Activated T-helper 1 cell treated with Interleukin-2 at 50 U/mL for 16 hours (primary cell): Measurements from ENCODE around the gene FGF14.
"Not testable (repeated sequence)": the region's sequence is repeated elsewhere in the genome, so short reads cannot be mapped to it uniquely, and the experiment has no call there.

Source experiments
- DNase-seq: peaks from one replicate; pipeline ENCODE4 v3.0.0-alpha.2; 2020; ENCODE audit warnings: low read depth

The FGF14 gene

GRCh38 chr13:102195566-102196462 lies 206.0 kb downstream of the FGF14 start:
- no peak for DNase-seq

- no peak for DNase-seq
These were observed 209.0 kb downstream of the FGF14 start for GRCh38 chr13:102192858-102193257.

GRCh38 chr13:102191951-102192502 lies 209.8 kb downstream of the FGF14 start:
- no peak for DNase-seq

GRCh38 chr13:102190930-102191329 lies 210.9 kb downstream of the FGF14 start:
- no peak for DNase-seq

- no peak for DNase-seq
These were observed 214.5 kb downstream of the FGF14 start for GRCh38 chr13:102187313-102187712.

GRCh38 chr13:102185375-102185984 lies 216.4 kb downstream of the FGF14 start:
- DNase-seq = no peak

GRCh38 chr13:102183509-102184182 lies 218.2 kb downstream of the FGF14 start:
- no peak for DNase-seq

- no peak for DNase-seq
These were observed 219.7 kb downstream of the FGF14 start for GRCh38 chr13:102182170-102182569.

- no peak for DNase-seq
These were observed 224.4 kb downstream of the FGF14 start for GRCh38 chr13:102177431-102177830.

- DNase-seq = no peak
These were observed 225.0 kb downstream of the FGF14 start for GRCh38 chr13:102176846-102177245.

GRCh38 chr13:102172406-102172805 lies 229.4 kb downstream of the FGF14 start:
- no peak for DNase-seq

GRCh38 chr13:102170305-102170704 lies 231.5 kb downstream of the FGF14 start:
- no peak for DNase-seq

- no peak for DNase-seq
These were observed 232.3 kb downstream of the FGF14 start for GRCh38 chr13:102169471-102170015.

- no peak for DNase-seq
These were observed 249.1 kb downstream of the FGF14 start for GRCh38 chr13:102152790-102153189.

GRCh38 chr13:102147353-102147752 lies 254.5 kb downstream of the FGF14 start:
- DNase-seq = no peak

GRCh38 chr13:102145750-102146149 lies 256.1 kb downstream of the FGF14 start:
- no peak for DNase-seq

GRCh38 chr13:102142473-102142826 lies 259.4 kb downstream of the FGF14 start:
- DNase-seq = no peak

- no peak for DNase-seq
These were observed 260.0 kb downstream of the FGF14 start for GRCh38 chr13:102141625-102142472.

GRCh38 chr13:102139626-102140025 lies 262.2 kb downstream of the FGF14 start:
- no peak for DNase-seq

GRCh38 chr13:102138635-102139190 lies 263.1 kb downstream of the FGF14 start:
- no peak for DNase-seq

- DNase-seq = not testable (repeated sequence)
These were observed 263.9 kb downstream of the FGF14 start for GRCh38 chr13:102137904-102138303.
